ENCODE data around the gene AATK. TPM values are rescaled to one million over a fixed set of nuclear protein-coding genes. Genes with fewer than 3 reads are reported as not detected.

Gene AATK
- polyA plus RNA-seq, 1 of the 3 experiments (the other 2 are of a cell fraction), result 0.51 TPM

DNA sequence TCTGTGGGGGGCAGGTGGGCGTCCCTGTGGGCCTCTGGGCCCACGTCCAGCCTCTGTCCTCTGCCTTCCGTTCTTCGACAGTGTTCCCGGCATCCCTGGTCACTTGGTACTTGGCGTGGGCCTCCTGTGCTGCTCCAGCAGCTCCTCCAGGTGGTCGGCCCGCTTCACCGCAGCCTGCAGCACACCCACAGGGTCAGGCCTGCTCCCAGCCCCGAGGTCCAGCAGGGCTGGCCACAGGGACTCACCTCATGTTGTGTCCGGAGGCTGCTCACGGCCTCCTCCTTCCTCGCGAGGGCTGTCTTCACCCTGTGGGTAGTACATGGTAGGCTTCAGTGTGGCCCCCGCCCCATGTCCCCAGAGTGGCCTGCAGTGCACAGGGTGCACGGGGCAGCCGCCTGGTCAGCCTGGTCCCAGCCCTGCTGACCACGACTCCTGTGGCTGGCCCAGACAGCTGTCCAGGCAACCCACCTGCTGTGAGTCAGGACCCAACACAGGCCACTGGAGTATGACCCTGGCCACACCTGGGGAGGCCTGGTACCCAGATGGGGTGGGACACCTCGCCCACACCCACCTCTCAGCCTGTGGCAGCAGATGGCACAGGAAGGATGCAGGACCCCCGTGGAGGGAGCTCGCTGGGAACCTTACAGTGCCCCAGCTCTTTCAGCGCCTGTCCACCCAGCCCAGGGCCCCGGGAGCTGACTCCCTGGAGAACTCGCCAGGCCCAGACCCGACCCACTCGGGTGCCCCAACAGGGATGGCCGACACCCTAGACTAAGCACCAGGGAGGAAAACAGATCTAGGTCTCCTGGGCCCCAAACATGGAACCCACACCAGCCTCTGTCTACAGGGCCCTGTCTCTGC, 23.9 kb upstream of the AATK start:
- Histone ChIP-seq H3K4me3 (ENCODE audit: low read depth in 2 of 2, low read length in 1 of 2) (no peak overlapping the region), H3K9me3 (no peaks in the 10 kb centered on the region), H3K27ac (ENCODE audit: low read depth in 2 of 2, low read length in 1 of 2) (no peak overlapping the region), H3K9me2 (no peaks in the 10 kb centered on the region), H3K9ac (no peak overlapping the region), H2AFZ (ENCODE audit: low read depth) (no peak overlapping the region), H4K20me1 (ENCODE audit: insufficient read depth) (no peaks in the 10 kb centered on the region), H3K4me1 (ENCODE audit: control insufficient read depth in 1 of 2, insufficient read depth in 2 of 2, low read depth in 1 of 2, low read length in 1 of 2) (no peaks in the 10 kb centered on the region; a peak in 1 of 4 replicates), H3K79me2 (ENCODE audit: insufficient read depth) (no peaks in the 10 kb centered on the region), H3K4me2 (no peak overlapping the region), H3F3A (replicated peaks; ENCODE audit: insufficient read depth) (peaks cover 5% of the 10 kb centered on the region), H3K27me3 (ENCODE audit: insufficient read depth) (no peaks in the 10 kb centered on the region), H3K36me3 (replicated peaks in 1 of 2; ENCODE audit: control insufficient read depth in 1 of 2, insufficient read depth in 2 of 2, low read length in 1 of 2) (peaks cover 0 to 13% of the 10 kb centered on the region in 2 experiments)
- TF ChIP-seq RCOR1 (IDR thresholded peaks at IDR 0.05; ENCODE audit: low read length) (no peak), PBX3 (IDR thresholded peaks at IDR 0.05) (no peak), CTCF (IDR thresholded peaks at IDR 0.05) (peak; percentile 14; the same call in 1 of the 2 replicates), GATA2 (CRISPR knock-in tag; IDR thresholded peaks at IDR 0.05) (no peak), RFX5 (IDR thresholded peaks at IDR 0.05; ENCODE audit: low read length) (no peak), RAD21 (IDR thresholded peaks at IDR 0.05; ENCODE audit: low read length) (peak; percentile 58), TAF1 (IDR thresholded peaks at IDR 0.05; ENCODE audit: borderline replicate concordance, low read depth, low read length) (no peak), YY1 (IDR thresholded peaks at IDR 0.05; ENCODE audit: low read depth) (no peak), SMC3 (IDR thresholded peaks at IDR 0.05; ENCODE audit: low read depth, low read length) (peak; percentile 25; the same call in 1 of the 2 replicates)
- 89% methylated on average over 17 of the region's 27 CpGs for WGBS (ENCODE audit: low lambda C conversion rate)
- POLR2A ChIA-PET, result interaction anchor here (1.1 kb wide), 1 partner anchor 11 kb away, joined by 4 read pairs; no protein-coding TSS in a partner anchor
- CTCF ChIA-PET, result interaction anchor here (0.9 to 6.3 kb wide), 11 partner anchors 10 to 201 kb away, joined by 3 to 46 read pairs (median 4); no protein-coding TSS in a partner anchor
- peak; percentile 74 for DNase-seq

DNA sequence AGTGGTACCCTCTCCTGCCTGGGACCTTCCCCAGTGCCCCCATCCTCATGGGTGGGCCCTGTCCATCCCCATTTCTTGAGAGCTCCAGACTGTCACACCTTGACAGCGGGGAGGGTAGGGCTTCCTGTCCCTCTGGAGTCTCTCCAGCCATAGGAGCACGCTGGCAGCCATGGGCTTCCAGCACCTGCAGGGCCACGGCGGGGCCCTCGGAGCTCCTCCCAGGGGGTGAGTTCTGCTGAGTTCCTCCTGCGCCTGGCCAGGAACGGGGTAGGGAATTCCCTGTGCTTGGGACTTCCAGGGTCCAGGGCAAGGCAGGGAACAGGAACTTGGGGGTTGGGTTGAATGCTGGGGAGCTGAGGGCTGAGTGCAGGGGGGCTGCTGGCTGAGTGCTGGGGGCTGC, 23.0 kb upstream of the AATK start:
- no peaks in the 10 kb centered on the region for H3K9me3 ChIP-seq
- no peaks in the 10 kb centered on the region for H4K20me1 ChIP-seq (ENCODE audit: insufficient read depth)
- H3K9ac ChIP-seq, result no peak overlapping the region
- H3K4me2 ChIP-seq, result no peak overlapping the region
- peaks cover 0 to 2% of the 10 kb centered on the region in 2 experiments; a peak in 1 of 4 replicates for H3K4me1 ChIP-seq (ENCODE audit: control insufficient read depth in 1 of 2, insufficient read depth in 2 of 2, low read depth in 1 of 2, low read length in 1 of 2)
- H2AFZ ChIP-seq (ENCODE audit: low read depth), result no peak overlapping the region
- H3K9me2 ChIP-seq, result no peaks in the 10 kb centered on the region
- no peak overlapping the region for H3K4me3 ChIP-seq (ENCODE audit: low read depth in 2 of 2, low read length in 1 of 2)
- no peaks in the 10 kb centered on the region for H3K27me3 ChIP-seq (ENCODE audit: insufficient read depth)
- DNase-seq, result no peak
- TF ChIP-seq TEAD4 (IDR thresholded peaks at IDR 0.05; ENCODE audit: borderline replicate concordance, insufficient read depth) (no peak), IRF3 (IDR thresholded peaks at IDR 0.05; ENCODE audit: low read depth, low read length) (no peak), FOXM1 (IDR thresholded peaks at IDR 0.05; ENCODE audit: low read depth) (no peak), NFIC (IDR thresholded peaks at IDR 0.05; ENCODE audit: borderline replicate concordance) (no peak), CHD2 (IDR thresholded peaks at IDR 0.05; ENCODE audit: low read length, partially characterized antibody) (no peak), REST (IDR thresholded peaks at IDR 0.05; ENCODE audit: low read depth, low read length) (no peak), SIN3A (IDR thresholded peaks at IDR 0.05; ENCODE audit: borderline replicate concordance, low read depth, low read length) (no peak), POLR2AphosphoS5 (IDR thresholded peaks at IDR 0.05; ENCODE audit: low read depth, low read length) (no peak), ELF1 (IDR thresholded peaks at IDR 0.05) (no peak)
- peaks cover 5% of the 10 kb centered on the region for H3F3A ChIP-seq (replicated peaks; ENCODE audit: insufficient read depth)
- ChIA-PET CTCF (interaction anchor here (0.9 to 6.3 kb wide), 7 partner anchors 12 to 86 kb away, joined by 3 to 46 read pairs (median 5); no protein-coding TSS in a partner anchor), POLR2A (interaction anchor here (1.1 kb wide), 1 partner anchor 10 kb away, joined by 4 read pairs; no protein-coding TSS in a partner anchor)
- H3K27ac ChIP-seq (ENCODE audit: low read depth in 2 of 2, low read length in 1 of 2), result no peak overlapping the region
- H3K36me3 ChIP-seq (replicated peaks in 1 of 2; ENCODE audit: control insufficient read depth in 1 of 2, insufficient read depth in 2 of 2, low read length in 1 of 2), result peaks cover 0 to 11% of the 10 kb centered on the region in 2 experiments
- 96% methylated on average over 7 of the region's 7 CpGs for WGBS (ENCODE audit: low lambda C conversion rate)
- H3K79me2 ChIP-seq (ENCODE audit: insufficient read depth), result no peaks in the 10 kb centered on the region
